H1 (cell line): ENCODE data around the gene ICAM5. TPM values are rescaled to one million over a fixed set of nuclear protein-coding genes. Genes with fewer than 3 reads are reported as not detected.

Experiments
- CTCF ChIA-PET: fragments of 300-600 bp; sonication (Branson Sonifier 250); formaldehyde crosslinking; loops from one replicate; lab custom pipeline; 2021; ENCODE audit not compliant: partially characterized antibody; lab: Charles Lee
- POLR2A ChIA-PET: fragments of 300-600 bp; sonication (Branson Sonifier 250); formaldehyde crosslinking; loops from one replicate; lab custom pipeline; 2021; ENCODE audit warnings: inconsistent platforms; ENCODE audit not compliant: partially characterized antibody; lab: Charles Lee
- DNase-seq, 2 experiments: peaks; one replicate each; pipeline versions ENCODE4 v3.0.0 to v3.0.0-alpha.2; 2010 to 2022; ENCODE audit warnings: low spot score in 2 of 2, low read depth in 1 of 2, mixed read lengths in 1 of 2
- FAIRE-seq: peaks from 2 replicates; lab custom pipeline; 2011; peaks lifted over from hg19 to GRCh38; lab: Jason Lieb, UNC
- H2AFZ ChIP-seq: 2 replicates; pipeline ENCODE4 v1.8.1; 2012; ENCODE audit warnings: low read length, inconsistent platforms
- H2AK5ac ChIP-seq: 2 replicates; pipeline ENCODE4 v1.6.1; 2013; ENCODE audit warnings: low read depth, low read length
- H2BK120ac ChIP-seq: replicated peaks from 2 replicates; pipeline ENCODE3; 2013; ENCODE audit warnings: low read depth, low read length, inconsistent platforms
- H2BK12ac ChIP-seq: 2 replicates; pipeline ENCODE4 v1.6.1; 2013; ENCODE audit warnings: low read depth, low read length
- H2BK15ac ChIP-seq: 2 replicates; pipeline ENCODE4 v1.6.1; 2013; ENCODE audit warnings: low read length
- H2BK20ac ChIP-seq: 2 replicates; pipeline ENCODE4 v1.6.1; 2013; ENCODE audit warnings: low read length
- H2BK5ac ChIP-seq: 2 replicates; pipeline ENCODE4 v1.6.1; 2013; ENCODE audit warnings: low read depth, low read length
- H3K14ac ChIP-seq: 2 replicates; pipeline ENCODE4 v1.6.1; 2013; ENCODE audit warnings: inconsistent platforms; ENCODE audit not compliant: insufficient read length
- H3K18ac ChIP-seq: 2 replicates; pipeline ENCODE4 v1.6.1; 2013; ENCODE audit warnings: low read length; ENCODE audit errors: extremely low read depth
- H3K23ac ChIP-seq: 2 replicates; pipeline ENCODE4 v1.6.1; 2013; ENCODE audit warnings: inconsistent platforms; ENCODE audit not compliant: insufficient read length
- H3K23me2 ChIP-seq: 2 replicates; pipeline ENCODE4 v1.6.1; 2013; ENCODE audit warnings: low read depth, low read length
- H3K27ac ChIP-seq: 2 replicates; pipeline ENCODE4 v1.6.1; 2011; ENCODE audit warnings: low read depth, low read length, inconsistent platforms
- H3K27me3 ChIP-seq, 4 experiments: replicated peaks in 1 of 4; 1 replicate in 1 of 4; 2 replicates in 3 of 4; pipeline versions ENCODE4 v1.6.1 to v1.8.1; 2011 to 2013; ENCODE audit warnings: low read length in 3 of 4, mild to moderate bottlenecking in 3 of 4, inconsistent platforms in 2 of 4, mixed read lengths in 2 of 4, moderate library complexity in 1 of 4; ENCODE audit not compliant: control insufficient read depth in 3 of 4, insufficient read depth in 3 of 4; ENCODE audit errors: extremely low read depth in 1 of 4
- H3K36me3 ChIP-seq, 4 experiments: 2 replicates each; pipeline versions ENCODE4 v1.6.1 to v1.8.1; 2011 to 2013; ENCODE audit warnings: mild to moderate bottlenecking in 4 of 4, low read length in 3 of 4, moderate library complexity in 2 of 4, control low read depth in 1 of 4, inconsistent platforms in 1 of 4; ENCODE audit not compliant: insufficient read depth in 4 of 4, control insufficient read depth in 2 of 4
- H3K4ac ChIP-seq: replicated peaks from 2 replicates; pipeline ENCODE3; 2013; ENCODE audit warnings: low read length, low read depth, mixed read lengths, inconsistent platforms; ENCODE audit not compliant: insufficient read length
- H3K4me1 ChIP-seq, 4 experiments: replicated peaks in 1 of 4; 1 replicate in 1 of 4; 2 replicates in 3 of 4; pipeline versions ENCODE4 v1.6.1 to v1.8.1; 2011 to 2013; ENCODE audit warnings: low read length in 3 of 4, inconsistent platforms in 2 of 4, mixed read lengths in 1 of 4; ENCODE audit not compliant: insufficient read depth in 4 of 4, control insufficient read depth in 3 of 4
- H3K4me2 ChIP-seq, 2 experiments: 2 replicates each; pipeline versions ENCODE4 v1.6.1 to v1.8.1; 2011 to 2013; ENCODE audit warnings: low read depth in 2 of 2, low read length in 2 of 2, control low read depth in 1 of 2, inconsistent platforms in 1 of 2, mild to moderate bottlenecking in 1 of 2; ENCODE audit not compliant: insufficient read depth in 1 of 2
- H3K4me3 ChIP-seq, 4 experiments: fragments of 200-600, 300-600 bp in 1 of 4; sonication (generic), shearing (Covaris generic), sonication (Bioruptor Twin) in 1 of 4; 2 replicates each; pipeline versions ENCODE4 v1.5.1 to v1.8.1; 2011 to 2016; ENCODE audit warnings: low read length in 4 of 4, low read depth in 3 of 4, control low read depth in 2 of 4, inconsistent platforms in 2 of 4, mild to moderate bottlenecking in 2 of 4, mixed read lengths in 1 of 4, moderate library complexity in 1 of 4; ENCODE audit not compliant: insufficient read depth in 2 of 4; ENCODE audit errors: extremely low read depth in 1 of 4
- H3K56ac ChIP-seq: replicated peaks from 2 replicates; pipeline ENCODE3; 2013; ENCODE audit warnings: low read depth, mild to moderate bottlenecking, mixed read lengths, low read length, inconsistent platforms; ENCODE audit not compliant: insufficient read length
- H3K79me1 ChIP-seq: 2 replicates; pipeline ENCODE4 v1.6.1; 2013; ENCODE audit warnings: low read depth, low read length, control low read depth
- H3K79me2 ChIP-seq, 2 experiments: 2 replicates each; pipeline versions ENCODE4 v1.6.1 to v1.8.1; 2012 to 2013; ENCODE audit warnings: low read length in 2 of 2, mild to moderate bottlenecking in 2 of 2, inconsistent platforms in 1 of 2; ENCODE audit not compliant: insufficient read depth in 2 of 2, control insufficient read depth in 1 of 2
- H3K9ac ChIP-seq, 4 experiments: replicated peaks in 1 of 4; 1 replicate in 1 of 4; 2 replicates in 3 of 4; pipeline versions ENCODE4 v1.6.1 to v1.8.1; 2011 to 2013; ENCODE audit warnings: low read depth in 3 of 4, low read length in 3 of 4, control low read depth in 2 of 4, mild to moderate bottlenecking in 2 of 4, moderate library complexity in 2 of 4, inconsistent platforms in 1 of 4; ENCODE audit errors: extremely low read depth in 1 of 4
- H3K9me3 ChIP-seq, 2 experiments: 2 replicates each; pipeline versions ENCODE4 v1.6.1 to v1.8.1; 2012 to 2013; ENCODE audit warnings: mild to moderate bottlenecking in 2 of 2, moderate library complexity in 2 of 2, control low read depth in 1 of 2, inconsistent platforms in 1 of 2, low read depth in 1 of 2, low read length in 1 of 2, mixed read lengths in 1 of 2; ENCODE audit not compliant: insufficient read depth in 2 of 2
- H4K20me1 ChIP-seq, 2 experiments: replicated peaks in 1 of 2; 2 replicates each; pipeline versions ENCODE3 to v1.8.1; 2011 to 2013; ENCODE audit warnings: inconsistent platforms in 2 of 2, low read length in 2 of 2, mild to moderate bottlenecking in 1 of 2; ENCODE audit not compliant: insufficient read depth in 2 of 2, control insufficient read depth in 1 of 2
- H4K5ac ChIP-seq: 2 replicates; pipeline ENCODE4 v1.6.1; 2013; ENCODE audit warnings: low read length, low read depth, mixed read lengths, inconsistent platforms; ENCODE audit not compliant: insufficient read length
- H4K8ac ChIP-seq: 2 replicates; pipeline ENCODE4 v1.8.0; 2013; ENCODE audit warnings: mild to moderate bottlenecking, moderate library complexity, low read length, inconsistent platforms; ENCODE audit not compliant: insufficient read depth; ENCODE audit errors: extremely low read depth
- H4K91ac ChIP-seq: replicated peaks from 2 replicates; pipeline ENCODE3; 2013; ENCODE audit warnings: low read length, mixed read lengths, inconsistent platforms; ENCODE audit not compliant: insufficient read length
- BCL11A ChIP-seq, 2 experiments: IDR thresholded peaks; one replicate each; pipeline ENCODE4 v1.6.1; 2011; ENCODE audit warnings: low read depth in 2 of 2, low read length in 2 of 2, mild to moderate bottlenecking in 2 of 2
- BRCA1 ChIP-seq: IDR thresholded peaks from 2 replicates; pipeline ENCODE4 v1.6.1; 2012; ENCODE audit warnings: low read depth, low read length, improper control_type of control experiment
- CEBPB ChIP-seq: IDR thresholded peaks from 2 replicates; pipeline ENCODE4 v1.6.1; 2012; ENCODE audit warnings: low read depth, low read length
- CREB1 ChIP-seq: IDR thresholded peaks from 2 replicates; pipeline ENCODE4 v1.6.1; 2012; ENCODE audit warnings: inconsistent platforms
- EGR1 ChIP-seq: IDR thresholded peaks from 2 replicates; pipeline ENCODE4 v1.6.1; 2011; ENCODE audit warnings: low read depth, low read length, borderline replicate concordance
- EP300 ChIP-seq, 2 experiments: IDR thresholded peaks; 1 replicate in 1 of 2; 2 replicates in 1 of 2; pipeline ENCODE4 v1.6.1; 2011 to 2012; ENCODE audit warnings: low read depth in 2 of 2, low read length in 2 of 2, mild to moderate bottlenecking in 2 of 2, borderline replicate concordance in 1 of 2, inconsistent platforms in 1 of 2, moderate library complexity in 1 of 2
- KDM1A ChIP-seq: fragments of 200-600, 300-600 bp; sonication (generic); IDR thresholded peaks from 2 replicates; pipeline ENCODE4 v1.7.1; 2016; ENCODE audit warnings: mild to moderate bottlenecking, low read length, borderline replicate concordance
- KDM4A ChIP-seq: IDR thresholded peaks from one replicate; pipeline ENCODE4 v1.7.1; 2012; ENCODE audit warnings: low read depth, mild to moderate bottlenecking, moderate library complexity, low read length, inconsistent platforms; ENCODE audit not compliant: severe bottlenecking
- NRF1 ChIP-seq: IDR thresholded peaks from 2 replicates; pipeline ENCODE4 v1.6.1; 2011; ENCODE audit warnings: mild to moderate bottlenecking, low read depth, low read length, improper control_type of control experiment
- RFX5 ChIP-seq: IDR thresholded peaks from 2 replicates; pipeline ENCODE4 v1.6.1; 2011; ENCODE audit warnings: low read depth, low read length, improper control_type of control experiment, borderline replicate concordance
- RNF2 ChIP-seq: fragments of 200-900, 300-1000 bp; sonication (generic); IDR thresholded peaks from 2 replicates; pipeline ENCODE4 v1.7.1; 2016; ENCODE audit warnings: borderline replicate concordance, low read depth, mild to moderate bottlenecking, antibody characterized with exemption, low read length; ENCODE audit not compliant: poor library complexity, severe bottlenecking; ENCODE audit errors: missing control alignments
- TAF1 ChIP-seq: IDR thresholded peaks from 2 replicates; pipeline ENCODE4 v1.6.1; 2011; ENCODE audit warnings: mild to moderate bottlenecking, low read depth, low read length
- TCF12 ChIP-seq: IDR thresholded peaks from 2 replicates; pipeline ENCODE4 v1.6.1; 2011; ENCODE audit warnings: low read depth, mild to moderate bottlenecking, low read length
- WGBS, 2 experiments: shearing (Covaris generic) in 1 of 2; methylation state at CpG; one replicate each; pipeline versions ENCODE4 v1.1.6 to v1.1.7; 2013 to 2015; ENCODE audit warnings: low lambda C conversion rate in 2 of 2, mixed read lengths in 2 of 2, inconsistent platforms in 1 of 2, low coverage in 1 of 2, missing lambda C conversion rate in 1 of 2; ENCODE audit not compliant: insufficient replicate concordance in 2 of 2, insufficient coverage in 1 of 2, insufficient read length in 1 of 2; ENCODE audit errors: extremely low coverage in 1 of 2, missing lambda C conversion rate in 1 of 2; 5-methylcytosine and 5-hydroxymethylcytosine counted together
- polyA plus RNA-seq, 7 experiments: library from polyadenylated mRNA; depleted of rRNA in 3 of 7; stranded (reverse) in 5 of 7; unstranded in 2 of 7; fragments of >200 nt in 5 of 7; fragments of 200-250 nt in 2 of 7; gene quantifications; 1 replicate in 5 of 7; 2 replicates in 1 of 7; 4 replicates in 1 of 7; pipeline versions ENCODE4 v1.2.1 to v1.2.3, GENCODE V29; 2011 to 2013; ENCODE audit warnings: missing spikeins in 2 of 7, mixed read lengths in 2 of 7
- total RNA-seq: library from RNA; stranded (reverse); fragmentation: NEBNext Ultra II Directional; extraction: Animal tissue kit (Norgen Biotek cat#: 25700); gene quantifications from 2 replicates; pipeline ENCODE4 v1.2.1, GENCODE V29; 2021
- TF ChIP-seq, protein P1 (sequence below): IDR thresholded peaks from 2 replicates; pipeline ENCODE4 v1.6.1; 2012; ENCODE audit warnings: inconsistent platforms

The ICAM5 gene
- total and polyA plus RNA-seq, 2 of the 8 experiments (the other 6 are each of a cell fraction or from before 2014, with no cell fraction given): 3.9 to 4.8 TPM

DNA sequence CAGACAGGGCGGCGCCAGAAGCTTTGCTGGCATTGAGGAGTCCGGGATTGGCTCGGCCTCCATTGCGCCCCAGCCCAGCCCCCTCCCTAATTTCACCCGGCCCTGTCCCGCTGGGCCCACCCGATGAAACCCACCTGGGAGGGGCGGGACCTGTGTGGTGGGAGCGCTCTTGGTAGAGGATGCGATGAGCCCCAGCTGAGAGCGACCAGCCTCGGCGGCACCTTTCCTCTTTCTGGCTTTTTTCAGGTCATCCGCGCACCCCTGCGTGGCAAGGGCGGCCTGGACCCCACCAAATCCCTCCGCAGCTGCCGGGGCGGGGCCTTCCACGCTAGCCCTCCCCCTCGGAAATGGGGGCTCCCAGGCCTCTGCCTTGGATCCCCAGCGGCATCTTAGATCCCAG lies 19.7 kb downstream of the ICAM5 start, which contains the start of gene ZGLP1:
Gene ZGLP1, minus strand, starts transcription at position 393 of the 400 bp plus-strand sequence.
- H2BK12ac ChIP-seq: no peak within 1 kb of the TSS
- ChIA-PET CTCF (interaction anchor here (1.1 to 1.2 kb wide), 3 partner anchors 11 to 20 kb away, joined by 3 to 6 read pairs (median 4); partner anchors contain the start of gene ICAM5), POLR2A (interaction anchor here (0.5 to 1.8 kb wide), 9 partner anchors 11 to 198 kb away, joined by 3 to 4 read pairs (median 3); partner anchors contain the start of genes ICAM1 and P2RY11)
- H4K20me1 ChIP-seq: no peaks in the 10 kb centered on the region
- no peaks in the 10 kb centered on the region for H3K79me1 ChIP-seq
- FAIRE-seq (no peak), DNase-seq (no peak)
- no peak within 1 kb of the TSS for H3K18ac ChIP-seq
- no peaks in the 10 kb centered on the region for H3K4me1 ChIP-seq
- H3K23ac ChIP-seq: no peak within 1 kb of the TSS
- no peak within 1 kb of the TSS for H2AK5ac ChIP-seq
- peaks cover 0 to 11% (median 0%) of the 10 kb centered on the region in 4 experiments; a peak in 2 of 8 replicates for H3K36me3 ChIP-seq
- no peak within 1 kb of the TSS for H2BK5ac ChIP-seq
- no peaks in the 10 kb centered on the region for H3K27me3 ChIP-seq
- no peak within 1 kb of the TSS for H4K5ac ChIP-seq
- H3K9ac ChIP-seq: no peak within 1 kb of the TSS
- H3K79me2 ChIP-seq: no peaks in the 10 kb centered on the region
- H4K91ac ChIP-seq: no peak within 1 kb of the TSS
- H3K4me3 ChIP-seq: no peak within 1 kb of the TSS
- no peak within 1 kb of the TSS for H3K4ac ChIP-seq
- no peak within 1 kb of the TSS for H3K4me2 ChIP-seq
- WGBS, 2 experiments: 90% methylated on average over 24 of the region's 24 CpGs; no CpG with 5 or more reads in 1 of the 2 experiments
- H3K14ac ChIP-seq: no peak within 1 kb of the TSS
- no peaks in the 10 kb centered on the region for H3K9me3 ChIP-seq
- H3K23me2 ChIP-seq: no peaks in the 10 kb centered on the region
- H2BK20ac ChIP-seq: no peak within 1 kb of the TSS
- no peak within 1 kb of the TSS for H3K27ac ChIP-seq
- H2BK15ac ChIP-seq: no peak within 1 kb of the TSS
- H2BK120ac ChIP-seq: no peak within 1 kb of the TSS
- no peak within 1 kb of the TSS for H3K56ac ChIP-seq
- H4K8ac ChIP-seq: no peak within 1 kb of the TSS
- TF ChIP-seq KDM4A (no peak), KDM1A (no peak), BRCA1 (no peak), NRF1 (no peak), TAF1 (no peak), RFX5 (no peak), CREB1 (no peak), CEBPB (no peak), TCF12 (no peak), RNF2 (no peak), EP300 (IDR thresholded peaks at IDR 0.05; ENCODE audit: borderline replicate concordance in 1 of 2, low read depth in 2 of 2, low read length in 2 of 2) (no peak), BCL11A (IDR thresholded peaks at IDR 0.05; ENCODE audit: low read depth in 2 of 2, low read length in 2 of 2) (no peak), EGR1 (no peak)
- TF ChIP-seq, protein P1, sequence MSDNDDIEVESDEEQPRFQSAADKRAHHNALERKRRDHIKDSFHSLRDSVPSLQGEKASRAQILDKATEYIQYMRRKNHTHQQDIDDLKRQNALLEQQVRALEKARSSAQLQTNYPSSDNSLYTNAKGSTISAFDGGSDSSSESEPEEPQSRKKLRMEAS: no peak
- H2AFZ ChIP-seq: no peak within 1 kb of the TSS
